ENCODE measurements around the gene S100Z.
"Not testable (repeated sequence)": the region's sequence is repeated elsewhere in the genome, so short reads cannot be mapped to it uniquely, and the experiment has no call there.

S100Z gene

DNA sequence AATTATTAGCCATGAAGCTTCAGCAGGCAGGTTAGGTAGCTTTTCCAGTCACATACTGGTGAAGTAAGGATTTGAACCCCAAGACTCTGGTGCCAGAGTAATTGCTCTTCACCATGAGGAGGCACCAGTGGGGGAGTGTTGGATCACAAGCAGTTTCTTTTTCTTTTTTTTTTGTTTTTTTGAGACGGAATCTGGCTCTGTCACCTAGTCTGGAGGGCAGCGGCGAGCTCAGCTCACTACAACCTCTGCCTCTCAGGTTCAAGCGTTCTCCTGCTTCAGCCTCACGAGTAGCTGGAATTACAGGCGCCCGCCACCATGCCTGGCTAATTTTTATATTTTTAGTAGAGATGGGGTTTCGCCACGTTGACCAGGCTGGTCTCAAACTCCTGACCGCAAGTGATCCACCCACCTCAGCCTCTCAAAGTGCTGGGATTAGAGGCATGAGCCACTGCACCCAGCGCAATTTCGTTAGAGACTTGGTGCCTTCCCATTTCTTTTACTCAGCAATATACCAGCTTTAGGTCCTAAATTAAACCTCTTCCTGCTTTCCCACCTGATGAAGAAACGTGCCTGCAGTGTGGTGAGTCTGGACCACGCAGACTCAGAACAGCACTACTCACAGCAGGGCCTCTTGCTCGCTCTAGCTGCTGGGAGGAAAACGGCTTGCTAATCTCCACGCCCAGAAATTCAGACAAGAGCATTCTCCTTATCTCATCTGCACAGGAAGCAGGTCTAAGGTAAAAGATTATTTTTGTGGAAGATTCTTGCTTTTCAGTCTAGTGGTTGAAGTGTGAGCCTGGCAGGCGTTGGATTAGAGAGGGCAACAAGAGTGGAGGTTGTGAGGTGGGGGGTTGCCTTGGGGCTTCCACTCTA, at the start of gene S100Z:
TSS of gene S100Z (plus strand) at position 596 of the 873 bp plus-strand sequence. CDS start 25,346 bp downstream, outside the sequence.
- no peak for DNase-seq (ENCODE audit: low read depth in 2 of 2)

GRCh38 chr5:76800579-76800978, 49.2 kb upstream of the S100Z start:
- no peak for DNase-seq (ENCODE audit: low read depth in 2 of 2)

GRCh38 chr5:76801159-76801802, 48.5 kb upstream of the S100Z start:
- DNase-seq (ENCODE audit: low read depth in 2 of 2): peak; percentile 76 to 79

DNA sequence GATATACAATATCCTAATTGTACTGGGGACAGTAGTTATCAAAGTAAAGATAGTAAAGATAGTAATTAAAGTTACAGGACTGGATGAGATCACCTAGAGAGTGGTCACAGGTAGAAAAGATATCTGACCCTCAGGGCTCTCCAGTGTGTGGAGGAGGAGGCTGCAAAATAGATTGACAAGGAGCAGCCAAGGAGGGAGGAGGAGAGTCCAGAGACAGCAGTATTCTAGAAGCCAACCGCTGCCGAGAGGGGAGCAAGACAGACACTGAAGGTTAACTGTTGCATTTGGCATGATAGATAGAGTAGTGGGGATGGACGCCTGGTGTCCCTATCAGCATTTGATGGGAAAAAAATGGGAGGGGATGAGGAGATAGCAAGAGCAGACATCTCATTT, 48.0 kb upstream of the S100Z start:
- DNase-seq (ENCODE audit: low read depth in 2 of 2): no peak

GRCh38 chr5:76804266-76804665, 45.5 kb upstream of the S100Z start:
- no peak for DNase-seq (ENCODE audit: low read depth in 2 of 2)

DNA sequence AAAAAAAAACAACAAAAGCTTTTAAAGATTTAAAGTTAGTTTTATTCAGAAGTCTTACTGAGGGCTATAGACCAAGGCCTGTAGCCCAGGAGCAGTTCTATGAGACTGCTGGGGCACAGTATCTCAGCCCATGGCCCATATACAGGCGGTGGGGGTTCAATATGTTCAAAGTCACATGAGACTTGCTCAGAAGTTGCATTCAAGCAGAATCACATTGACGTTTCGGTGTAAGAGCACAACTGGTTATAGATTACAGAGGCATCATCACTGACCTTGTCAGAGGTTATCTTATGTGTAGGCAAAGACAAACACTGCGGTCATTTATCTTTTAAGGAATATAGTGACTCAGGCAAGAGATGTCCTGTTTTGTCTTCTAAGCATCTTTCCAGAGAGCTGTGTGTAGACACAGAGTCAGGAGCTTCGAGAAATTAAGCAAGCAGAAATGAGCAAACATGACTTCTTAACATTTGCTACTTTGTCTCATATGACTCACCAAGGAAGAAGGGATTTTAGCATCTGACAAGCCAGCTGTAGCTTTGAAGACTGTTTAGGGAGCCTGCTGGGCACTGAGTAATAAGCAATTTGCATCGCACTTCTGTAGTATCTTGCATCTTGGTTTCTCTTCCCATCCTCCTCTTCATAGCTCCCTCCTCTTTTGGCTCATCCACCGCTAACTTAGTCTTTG, 43.9 kb upstream of the S100Z start:
- DNase-seq (ENCODE audit: low read depth in 2 of 2): peak; percentile 79

DNA sequence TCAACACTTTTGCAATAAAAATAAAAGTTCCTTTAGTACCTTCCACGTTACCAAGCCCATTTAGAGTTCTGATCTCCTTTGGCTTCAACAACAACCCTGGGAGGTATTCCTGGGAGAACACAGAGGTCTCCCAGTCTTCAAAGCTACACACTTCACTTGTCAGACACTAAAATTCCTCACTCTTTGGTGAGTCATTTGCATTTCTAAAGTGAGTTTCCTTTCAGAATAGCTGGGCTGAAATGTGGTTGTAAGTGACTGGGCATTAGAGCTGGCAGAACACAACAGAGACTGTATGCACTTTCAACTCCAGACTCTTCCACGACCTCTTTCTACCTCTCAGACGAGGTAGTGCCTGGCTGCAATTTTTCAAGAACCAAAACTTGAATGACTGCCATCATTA, 42.5 kb upstream of the S100Z start:
- no peak for DNase-seq (ENCODE audit: low read depth in 2 of 2)

DNA sequence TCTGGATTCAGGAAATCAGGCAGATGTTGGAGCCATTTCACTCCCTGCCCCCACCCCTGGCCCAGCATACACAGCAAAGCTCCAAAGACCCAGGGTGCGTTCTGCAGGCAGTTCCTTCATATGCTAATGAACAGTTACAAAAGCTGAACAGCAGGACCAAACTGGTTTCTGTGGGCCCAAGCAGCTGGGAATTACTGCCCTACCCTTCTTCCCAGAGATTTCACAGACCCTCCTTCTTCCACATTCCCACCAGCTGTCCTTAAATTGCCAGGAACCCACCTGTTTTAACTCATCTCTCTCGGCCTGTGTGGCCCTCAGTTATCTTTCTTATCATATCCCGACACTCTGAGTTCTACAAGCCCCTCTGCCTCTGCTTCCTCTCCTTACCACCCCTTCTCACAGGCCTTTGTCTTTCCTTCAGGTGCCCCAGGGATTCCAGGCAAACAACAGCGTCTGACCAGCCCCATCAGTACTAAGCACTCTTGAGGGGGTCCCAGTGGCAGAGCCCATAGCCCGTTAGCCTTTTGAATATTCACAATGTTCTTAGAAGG, 41.6 kb upstream of the S100Z start:
- DNase-seq (ENCODE audit: low read depth in 2 of 2): no peak

DNA sequence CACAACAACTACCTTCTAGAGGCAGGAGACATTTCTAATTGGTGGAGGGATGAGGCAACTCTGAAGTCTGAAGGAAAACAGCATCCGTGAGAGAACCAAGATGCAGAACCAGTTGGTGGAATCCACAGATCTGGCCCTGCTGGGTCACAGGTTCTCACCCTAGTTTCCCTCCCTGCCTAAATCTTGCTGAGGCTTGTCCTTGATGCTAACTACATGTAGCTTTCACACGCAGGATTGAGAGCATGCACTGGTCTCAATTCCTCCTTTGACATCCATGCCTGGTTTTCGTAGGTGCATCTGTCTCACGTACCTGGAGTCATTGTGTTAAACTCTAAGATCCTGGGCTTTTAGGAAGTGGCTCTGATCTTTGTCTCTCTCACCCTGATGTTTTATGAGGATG, 40.7 kb upstream of the S100Z start:
- DNase-seq (ENCODE audit: low read depth in 2 of 2): no peak

DNA sequence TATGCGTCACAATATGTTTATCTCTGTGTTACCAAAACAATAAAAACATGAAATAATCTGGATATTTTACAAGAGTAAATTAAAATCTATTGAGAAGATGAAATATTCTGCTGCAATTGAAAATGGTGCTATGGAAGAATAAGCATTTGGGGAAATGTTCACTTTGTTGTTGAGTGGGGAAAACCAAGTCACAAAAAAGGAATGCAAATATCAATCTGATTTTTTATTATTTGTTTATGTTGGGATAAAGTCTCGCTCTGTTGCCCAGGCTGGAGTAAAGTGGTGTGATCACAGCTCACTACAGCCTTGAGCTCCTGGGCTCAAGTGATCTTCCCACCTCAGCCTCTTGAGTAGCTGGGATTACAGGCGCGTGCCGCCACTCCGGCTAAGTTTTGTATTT, 39.6 kb upstream of the S100Z start:
- DNase-seq (ENCODE audit: low read depth in 2 of 2): no peak

DNA sequence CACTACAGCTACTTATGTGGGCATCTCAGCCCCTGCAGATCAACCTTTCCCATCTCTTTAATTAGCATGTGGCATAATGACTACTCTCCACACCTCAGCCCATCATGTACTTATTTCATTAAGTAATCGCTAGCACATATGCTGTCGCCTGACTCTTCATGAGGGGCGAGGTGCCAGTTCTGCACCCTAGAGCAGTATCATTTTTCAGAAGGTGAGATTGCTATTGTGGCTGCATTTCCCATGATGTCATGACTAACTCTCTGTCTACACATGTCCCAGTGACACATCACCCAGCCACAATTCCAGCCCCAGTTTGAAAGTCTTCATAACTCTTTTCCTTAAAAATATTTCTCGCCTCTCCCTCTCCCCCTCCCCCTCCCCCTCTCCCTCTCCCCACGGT, 38.6 kb upstream of the S100Z start:
- DNase-seq (ENCODE audit: low read depth in 2 of 2): no peak

DNA sequence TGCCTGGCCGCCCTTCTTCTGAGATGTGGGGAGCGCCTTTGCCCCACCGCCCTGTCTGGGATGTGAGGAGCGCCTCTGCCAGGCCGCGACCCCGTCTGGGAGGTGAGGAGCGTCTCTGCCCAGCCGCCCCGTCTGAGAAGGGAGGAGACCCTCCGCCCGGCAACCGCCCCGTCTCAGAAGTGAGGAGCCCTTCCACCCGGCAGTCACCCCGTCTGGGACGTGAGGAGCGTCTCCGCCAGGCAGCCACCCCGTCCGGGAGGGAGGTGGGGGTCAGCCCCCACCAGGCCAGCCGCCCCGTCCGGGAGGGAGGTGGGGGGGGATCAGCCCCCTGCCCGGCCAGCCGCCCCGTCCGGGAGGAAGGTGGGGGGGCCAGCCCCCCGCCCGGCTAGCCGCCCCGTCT, 37.6 kb upstream of the S100Z start:
- DNase-seq (ENCODE audit: low read depth in 2 of 2): not testable (repeated sequence)

- peak; percentile 75 for DNase-seq (ENCODE audit: low read depth in 2 of 2)
Observed at GRCh38 chr5:76813982-76814562, 35.7 kb upstream of the S100Z start.

GRCh38 chr5:76816110-76816831, 33.5 kb upstream of the S100Z start:
- DNase-seq (ENCODE audit: low read depth in 2 of 2): no peak

GRCh38 chr5:76818844-76819831, 30.7 kb upstream of the S100Z start, which contains the start of gene F2RL1:
Gene F2RL1 (plus strand): TSS chr5:76819030. CDS start chr5:76819183, 153 bp downstream.
- no peak for DNase-seq (ENCODE audit: low read depth in 2 of 2)

DNA sequence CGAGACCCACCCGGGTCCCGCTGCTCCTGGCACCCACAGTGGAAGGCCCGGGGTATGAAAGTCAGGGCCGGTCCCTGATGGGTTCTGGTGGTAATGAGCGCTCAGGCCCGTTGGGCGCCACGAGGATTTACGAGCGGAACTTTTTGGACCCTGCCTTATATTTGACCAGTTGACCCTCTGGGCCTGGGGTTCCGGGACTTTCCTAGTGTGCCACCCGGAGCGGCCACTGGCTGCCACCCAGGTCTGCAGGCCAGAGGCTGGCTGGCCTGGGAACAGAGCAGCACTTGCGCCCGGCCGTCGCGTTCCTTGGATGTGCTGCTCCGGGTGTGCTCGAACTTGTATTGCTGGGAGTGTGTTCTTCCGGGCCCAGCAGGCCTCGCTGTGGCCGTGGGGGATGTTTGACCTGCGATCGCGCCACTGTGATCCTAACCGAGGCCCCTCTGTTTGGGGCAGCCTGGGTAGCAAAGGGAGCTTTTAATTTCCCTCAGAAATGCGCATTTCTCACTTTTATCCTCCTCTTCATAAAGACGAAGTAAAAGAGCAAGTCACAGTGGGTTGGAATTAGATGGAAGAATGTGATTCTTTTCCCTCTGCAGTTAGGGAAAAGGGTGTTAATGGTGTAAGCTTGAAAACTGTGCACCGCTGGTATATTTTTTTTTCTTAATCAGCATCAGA, 29.8 kb upstream of the S100Z start:
- DNase-seq (ENCODE audit: low read depth in 2 of 2): no peak

- DNase-seq (ENCODE audit: low read depth in 2 of 2): no peak
Observed at GRCh38 chr5:76820526-76820890, 29.3 kb upstream of the S100Z start.

- no peak for DNase-seq (ENCODE audit: low read depth in 2 of 2)
Observed at GRCh38 chr5:76821136-76821535, 28.7 kb upstream of the S100Z start.

GRCh38 chr5:76822105-76822731, 27.6 kb upstream of the S100Z start:
- DNase-seq (ENCODE audit: low read depth in 2 of 2): not testable (repeated sequence)
